Panc1 (cell line): ENCODE measurements around the gene CFAP58. TPM values are rescaled to one million over a fixed set of nuclear protein-coding genes. Genes with fewer than 3 reads are reported as not detected.

Source experiments
- ATAC-seq: fragments of 200-7000 bp; cut with Tn5 transposase; 2 replicates; pipeline ENCODE4 v1.9.1; 2020; ENCODE audit warnings: mild to moderate bottlenecking, moderate library complexity
- BruUV-seq: library from RNA; stranded (reverse); fragments of 400-500 nt; replicated peaks from 2 replicates; lab custom pipeline; 2021; lab: Mats Ljungman, UMichigan
- CTCF ChIA-PET: fragments of 300-600 bp; sonication (Branson Sonifier 250); formaldehyde crosslinking; loops from one replicate; lab custom pipeline; 2022; ENCODE audit warnings: antibody characterized with exemption; lab: Charles Lee
- POLR2A ChIA-PET: fragments of 300-600 bp; sonication (Branson Sonifier 250); formaldehyde crosslinking; loops from one replicate; lab custom pipeline; 2022; ENCODE audit warnings: antibody characterized with exemption; lab: Charles Lee
- DNase-seq: peaks from one replicate; pipeline ENCODE4 v3.0.0-alpha.2; 2010; ENCODE audit warnings: low read depth, low spot score
- H3K27ac ChIP-seq: 2 replicates; pipeline ENCODE4 v1.5.1; 2011; ENCODE audit warnings: mild to moderate bottlenecking, low read length, inconsistent platforms
- H3K27me3 ChIP-seq: fragments of 200-500 bp; sonication (Bioruptor generic); 2 replicates; pipeline ENCODE4 v1.6.0; 2014; ENCODE audit warnings: low read length, inconsistent platforms; ENCODE audit not compliant: control insufficient read depth, insufficient read depth
- H3K36me3 ChIP-seq: fragments of 200-500 bp; sonication (Bioruptor generic); 2 replicates; pipeline ENCODE4 v1.5.1; 2014; ENCODE audit warnings: inconsistent platforms, mild to moderate bottlenecking, low read length, moderate library complexity; ENCODE audit not compliant: control insufficient read depth, insufficient read depth
- H3K4me1 ChIP-seq: 2 replicates; pipeline ENCODE4 v1.5.1; 2011; ENCODE audit warnings: inconsistent platforms, mild to moderate bottlenecking, low read length, moderate library complexity; ENCODE audit not compliant: control insufficient read depth, insufficient read depth
- H3K4me3 ChIP-seq, 2 experiments: 2 replicates each; pipeline ENCODE4 v1.5.1; 2011 to 2012; ENCODE audit warnings: low read depth in 2 of 2, low read length in 2 of 2, mild to moderate bottlenecking in 2 of 2, inconsistent platforms in 1 of 2, moderate library complexity in 1 of 2
- H3K9me3 ChIP-seq: fragments of 200-500 bp; sonication (Bioruptor generic); 2 replicates; pipeline ENCODE4 v1.5.1; 2014; ENCODE audit warnings: low read depth, mild to moderate bottlenecking, inconsistent platforms, low read length, moderate library complexity; ENCODE audit not compliant: control insufficient read depth, insufficient read depth
- CTCF ChIP-seq: fragments of 450-650 bp; IDR thresholded peaks from 2 replicates; pipeline ENCODE4 v1.5.1; 2017; ENCODE audit warnings: mild to moderate bottlenecking
- POLR2AphosphoS5 ChIP-seq: IDR thresholded peaks from 2 replicates; pipeline ENCODE4 v1.6.1; 2012; ENCODE audit warnings: mild to moderate bottlenecking, low read depth, low read length, moderate library complexity
- REST ChIP-seq, 2 experiments: IDR thresholded peaks; 2 replicates each; pipeline ENCODE4 v1.6.1; 2011 to 2012; ENCODE audit warnings: low read depth in 2 of 2, control low read depth in 1 of 2, low read length in 1 of 2, mild to moderate bottlenecking in 1 of 2, moderate library complexity in 1 of 2; ENCODE audit not compliant: insufficient read depth in 1 of 2
- SIN3A ChIP-seq: IDR thresholded peaks from 2 replicates; pipeline ENCODE4 v1.6.1; 2012; ENCODE audit warnings: low read depth, mild to moderate bottlenecking, low read length, moderate library complexity, borderline replicate concordance; ENCODE audit not compliant: insufficient read depth
- TCF7L2 ChIP-seq: IDR thresholded peaks from 2 replicates; pipeline ENCODE4 v1.6.1; 2011; ENCODE audit warnings: mild to moderate bottlenecking, low read depth, low read length, inconsistent platforms
- in situ Hi-C: cut with HindIII; loops from 2 replicates; pipeline ENCODE4 v1.10.0; 2016; ENCODE audit warnings: low sequenced_read_pairs, low pct_unique_long_range_greater_than_20kb
- intact Hi-C: fragments of 100-400 bp; cut with micrococcal nuclease; formaldehyde crosslinking; loops from one replicate; pipeline ENCODE4 v1.10.0; 2022; ENCODE audit not compliant: unreplicated experiment
- total RNA-seq: library from RNA; stranded (reverse); gene quantifications from one replicate; pipeline ENCODE4 v1.2.1, GENCODE V29; 2021; ENCODE audit not compliant: unreplicated experiment

Gene CFAP58
- total RNA-seq, 1 experiment from 2014 or later, result 2.0 TPM

- Histone ChIP-seq H3K36me3 (no peaks in the 10 kb centered on the region), H3K27me3 (no peaks in the 10 kb centered on the region), H3K9me3 (no peaks in the 10 kb centered on the region), H3K4me1 (no peaks in the 10 kb centered on the region), H3K27ac (no peak overlapping the region), H3K4me3 (no peak overlapping the region)
- TF ChIP-seq POLR2AphosphoS5 (no peak), REST (IDR thresholded peaks at IDR 0.05; ENCODE audit: insufficient read depth in 1 of 2, low read depth in 2 of 2, low read length in 1 of 2) (no peak), TCF7L2 (no peak), SIN3A (no peak), CTCF (no peak)
- intact Hi-C loops, result no loop called here
- CTCF ChIA-PET, result no interaction called here
- POLR2A ChIA-PET, result no interaction called here
- ATAC-seq (no peak), DNase-seq (no peak)
- no TSS peak for BruUV-seq
- in situ Hi-C loops, result no loop called here
These were observed 14.7 kb downstream of the CFAP58 start for GRCh38 chr10:104368381-104368780.

- Histone ChIP-seq H3K4me1 (no peaks in the 10 kb centered on the region), H3K4me3 (no peak overlapping the region), H3K27ac (no peak overlapping the region), H3K9me3 (no peaks in the 10 kb centered on the region), H3K36me3 (no peaks in the 10 kb centered on the region), H3K27me3 (no peaks in the 10 kb centered on the region)
- no peak for ATAC-seq
- POLR2A ChIA-PET, result no interaction called here
- CTCF ChIA-PET, result no interaction called here
- in situ Hi-C loops, result no loop called here
- DNase-seq, result no peak
- TF ChIP-seq POLR2AphosphoS5 (no peak), TCF7L2 (no peak), SIN3A (no peak)
- intact Hi-C loops, result no loop called here
- BruUV-seq, result no TSS peak
These were observed 18.1 kb downstream of the CFAP58 start for GRCh38 chr10:104371753-104372152.

GRCh38 chr10:104374591-104374990 is 21.0 kb downstream of the CFAP58 start:
- Histone ChIP-seq H3K36me3 (no peaks in the 10 kb centered on the region), H3K4me1 (no peaks in the 10 kb centered on the region), H3K27me3 (no peaks in the 10 kb centered on the region; the same call in 1 of the 2 replicates), H3K27ac (no peak overlapping the region), H3K9me3 (no peaks in the 10 kb centered on the region), H3K4me3 (no peak overlapping the region)
- intact Hi-C loops (no loop called here), in situ Hi-C loops (no loop called here)
- POLR2A ChIA-PET, result interaction anchor here (1.0 kb wide), 1 partner anchor 9 kb away, joined by 4 read pairs; no protein-coding TSS in a partner anchor
- TF ChIP-seq SIN3A, result no peak
- TF ChIP-seq TCF7L2, result no peak
- no peak for TF ChIP-seq REST (IDR thresholded peaks at IDR 0.05; ENCODE audit: insufficient read depth in 1 of 2, low read depth in 2 of 2, low read length in 1 of 2)
- no peak for TF ChIP-seq POLR2AphosphoS5
- TF ChIP-seq CTCF, result no peak
- no peak for ATAC-seq
- CTCF ChIA-PET, result no interaction called here
- no TSS peak for BruUV-seq
- no peak for DNase-seq
